Measurements from ENCODE around the gene TECRL.

TECRL gene

GRCh38 chr4:64305565-64306254 is 103.5 kb downstream of the TECRL start:
- Histone ChIP-seq H3F3A (ENCODE audit: insufficient read depth, low read length) (no peaks in the 10 kb centered on the region), H2AFZ (ENCODE audit: low read length) (no peak overlapping the region), H3K9me2 (ENCODE audit: low read depth, low read length) (no peaks in the 10 kb centered on the region), H3K4me1 (ENCODE audit: insufficient read depth, low read length, severe bottlenecking) (no peaks in the 10 kb centered on the region), H3K9ac (ENCODE audit: low read length) (no peak overlapping the region), H3K4me2 (ENCODE audit: low read length) (no peak overlapping the region), H4K20me1 (ENCODE audit: insufficient read depth, low read length) (no peaks in the 10 kb centered on the region), H3K27me3 (ENCODE audit: insufficient read depth, low read length) (no peaks in the 10 kb centered on the region), H3K79me2 (ENCODE audit: insufficient read depth, low read length) (no peaks in the 10 kb centered on the region), H3K36me3 (ENCODE audit: insufficient read depth, low read length) (no peaks in the 10 kb centered on the region), H3K4me3 (ENCODE audit: low read depth, low read length, poor library complexity, severe bottlenecking) (no peak overlapping the region), H3K9me3 (ENCODE audit: low read length) (no peaks in the 10 kb centered on the region), H3K27ac (ENCODE audit: low read depth, low read length, poor library complexity, severe bottlenecking) (no peak overlapping the region)
- no peak for TF ChIP-seq CTCF (IDR thresholded peaks at IDR 0.05; ENCODE audit: low read length)
- no peak for TF ChIP-seq EZH2 (IDR thresholded peaks at IDR 0.05; ENCODE audit: borderline replicate concordance, low read length)

GRCh38 chr4:64272432-64272831 is 136.8 kb downstream of the TECRL start:
- no peak overlapping the region for H2AFZ ChIP-seq (ENCODE audit: low read length)
- no peak overlapping the region for H3K4me3 ChIP-seq (ENCODE audit: low read depth, low read length, poor library complexity, severe bottlenecking)
- no peaks in the 10 kb centered on the region for H3F3A ChIP-seq (ENCODE audit: insufficient read depth, low read length)
- H3K79me2 ChIP-seq (ENCODE audit: insufficient read depth, low read length), result no peaks in the 10 kb centered on the region
- TF ChIP-seq CTCF (IDR thresholded peaks at IDR 0.05; ENCODE audit: low read length), result no peak
- no peak for TF ChIP-seq EZH2 (IDR thresholded peaks at IDR 0.05; ENCODE audit: borderline replicate concordance, low read length)
- no peaks in the 10 kb centered on the region for H3K27me3 ChIP-seq (ENCODE audit: insufficient read depth, low read length)
- no peak overlapping the region for H3K27ac ChIP-seq (ENCODE audit: low read depth, low read length, poor library complexity, severe bottlenecking)
- no peaks in the 10 kb centered on the region for H3K4me1 ChIP-seq (ENCODE audit: insufficient read depth, low read length, severe bottlenecking)
- no peaks in the 10 kb centered on the region for H3K9me3 ChIP-seq (ENCODE audit: low read length)
- no peaks in the 10 kb centered on the region for H3K36me3 ChIP-seq (ENCODE audit: insufficient read depth, low read length)
- no peaks in the 10 kb centered on the region for H4K20me1 ChIP-seq (ENCODE audit: insufficient read depth, low read length)
- no peak overlapping the region for H3K4me2 ChIP-seq (ENCODE audit: low read length)
- H3K9ac ChIP-seq (ENCODE audit: low read length), result no peak overlapping the region
- no peaks in the 10 kb centered on the region for H3K9me2 ChIP-seq (ENCODE audit: low read depth, low read length)

- H3K79me2 ChIP-seq (ENCODE audit: insufficient read depth, low read length), result no peaks in the 10 kb centered on the region
- TF ChIP-seq EZH2 (IDR thresholded peaks at IDR 0.05; ENCODE audit: borderline replicate concordance, low read length) (no peak), CTCF (IDR thresholded peaks at IDR 0.05; ENCODE audit: low read length) (no peak)
- H3K4me2 ChIP-seq (ENCODE audit: low read length), result no peak overlapping the region
- no peaks in the 10 kb centered on the region for H3K9me3 ChIP-seq (ENCODE audit: low read length)
- H3K27me3 ChIP-seq (ENCODE audit: insufficient read depth, low read length), result no peaks in the 10 kb centered on the region
- no peak overlapping the region for H3K9ac ChIP-seq (ENCODE audit: low read length)
- no peak overlapping the region for H3K27ac ChIP-seq (ENCODE audit: low read depth, low read length, poor library complexity, severe bottlenecking)
- H2AFZ ChIP-seq (ENCODE audit: low read length), result no peak overlapping the region
- no peaks in the 10 kb centered on the region for H3F3A ChIP-seq (ENCODE audit: insufficient read depth, low read length)
- no peaks in the 10 kb centered on the region for H3K9me2 ChIP-seq (ENCODE audit: low read depth, low read length)
- H3K4me1 ChIP-seq (ENCODE audit: insufficient read depth, low read length, severe bottlenecking), result no peaks in the 10 kb centered on the region
- no peak overlapping the region for H3K4me3 ChIP-seq (ENCODE audit: low read depth, low read length, poor library complexity, severe bottlenecking)
- H3K36me3 ChIP-seq (ENCODE audit: insufficient read depth, low read length), result no peaks in the 10 kb centered on the region
- H4K20me1 ChIP-seq (ENCODE audit: insufficient read depth, low read length), result no peaks in the 10 kb centered on the region
Observed at GRCh38 chr4:64271601-64272081, 137.6 kb downstream of the TECRL start.
